Nephron (organoid): ENCODE measurements around the gene WDFY1.

Experiments
- H3K27ac Mint-ChIP-seq, 3 experiments: 2 replicates each; pipeline ENCODE4 v1.8.0; 2020; ENCODE audit warnings: mixed read lengths in 3 of 3, mild to moderate bottlenecking in 2 of 3, moderate library complexity in 1 of 3
- H3K27me3 Mint-ChIP-seq: 2 replicates; pipeline ENCODE4 v1.8.0; 2021; ENCODE audit warnings: low read depth, mild to moderate bottlenecking, moderate library complexity, mixed read lengths
- H3K36me3 Mint-ChIP-seq: 2 replicates; pipeline ENCODE4 v1.8.0; 2020; ENCODE audit warnings: low read depth, mixed read lengths
- H3K4me1 Mint-ChIP-seq: 2 replicates; pipeline ENCODE4 v1.8.0; 2020; ENCODE audit warnings: mixed read lengths
- H3K4me3 Mint-ChIP-seq, 3 experiments: 2 replicates each; pipeline ENCODE4 v1.8.0; 2020; ENCODE audit warnings: mild to moderate bottlenecking in 3 of 3, mixed read lengths in 3 of 3, moderate library complexity in 2 of 3
- H3K9me3 Mint-ChIP-seq: 2 replicates; pipeline ENCODE4 v1.8.0; 2020; ENCODE audit warnings: mixed read lengths
- TF ChIP-seq, protein P1 (sequence below), 3 experiments: fragments of 200-600 bp; sonication (generic); IDR thresholded peaks; one replicate each; pipeline ENCODE4 v1.5.0; 2021; ENCODE audit warnings: antibody characterized with exemption in 3 of 3; ENCODE audit not compliant: unreplicated experiment in 3 of 3

Gene WDFY1

GRCh38 chr2:223930103-223930976, 14.8 kb downstream of the WDFY1 start:
- H3K9me3 Mint-ChIP-seq = peaks cover 14% of the 10 kb centered on the region
- H3K27ac Mint-ChIP-seq = no peak overlapping the region
- H3K4me1 Mint-ChIP-seq = peaks cover 19% of the 10 kb centered on the region
- no peaks in the 10 kb centered on the region for H3K27me3 Mint-ChIP-seq
- H3K36me3 Mint-ChIP-seq = peaks cover 38% of the 10 kb centered on the region
- TF ChIP-seq, protein P1, sequence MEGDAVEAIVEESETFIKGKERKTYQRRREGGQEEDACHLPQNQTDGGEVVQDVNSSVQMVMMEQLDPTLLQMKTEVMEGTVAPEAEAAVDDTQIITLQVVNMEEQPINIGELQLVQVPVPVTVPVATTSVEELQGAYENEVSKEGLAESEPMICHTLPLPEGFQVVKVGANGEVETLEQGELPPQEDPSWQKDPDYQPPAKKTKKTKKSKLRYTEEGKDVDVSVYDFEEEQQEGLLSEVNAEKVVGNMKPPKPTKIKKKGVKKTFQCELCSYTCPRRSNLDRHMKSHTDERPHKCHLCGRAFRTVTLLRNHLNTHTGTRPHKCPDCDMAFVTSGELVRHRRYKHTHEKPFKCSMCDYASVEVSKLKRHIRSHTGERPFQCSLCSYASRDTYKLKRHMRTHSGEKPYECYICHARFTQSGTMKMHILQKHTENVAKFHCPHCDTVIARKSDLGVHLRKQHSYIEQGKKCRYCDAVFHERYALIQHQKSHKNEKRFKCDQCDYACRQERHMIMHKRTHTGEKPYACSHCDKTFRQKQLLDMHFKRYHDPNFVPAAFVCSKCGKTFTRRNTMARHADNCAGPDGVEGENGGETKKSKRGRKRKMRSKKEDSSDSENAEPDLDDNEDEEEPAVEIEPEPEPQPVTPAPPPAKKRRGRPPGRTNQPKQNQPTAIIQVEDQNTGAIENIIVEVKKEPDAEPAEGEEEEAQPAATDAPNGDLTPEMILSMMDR (IDR thresholded peaks at IDR 0.05; ENCODE audit: unreplicated experiment in 3 of 3) = no peak
- H3K4me3 Mint-ChIP-seq = no peak overlapping the region

- Mint-ChIP-seq H3K4me1 (peaks cover 12% of the 10 kb centered on the region), H3K9me3 (peaks cover 14% of the 10 kb centered on the region), H3K4me3 (no peak overlapping the region), H3K27ac (no peak overlapping the region), H3K36me3 (peaks cover 45% of the 10 kb centered on the region), H3K27me3 (no peaks in the 10 kb centered on the region)
- TF ChIP-seq, protein P1 (IDR thresholded peaks at IDR 0.05; ENCODE audit: unreplicated experiment in 3 of 3) = no peak
Measured at GRCh38 chr2:223929571-223930102, 15.5 kb downstream of the WDFY1 start.

- no peak overlapping the region for H3K27ac Mint-ChIP-seq
Measured at GRCh38 chr2:223928113-223929006, 16.8 kb downstream of the WDFY1 start.

DNA sequence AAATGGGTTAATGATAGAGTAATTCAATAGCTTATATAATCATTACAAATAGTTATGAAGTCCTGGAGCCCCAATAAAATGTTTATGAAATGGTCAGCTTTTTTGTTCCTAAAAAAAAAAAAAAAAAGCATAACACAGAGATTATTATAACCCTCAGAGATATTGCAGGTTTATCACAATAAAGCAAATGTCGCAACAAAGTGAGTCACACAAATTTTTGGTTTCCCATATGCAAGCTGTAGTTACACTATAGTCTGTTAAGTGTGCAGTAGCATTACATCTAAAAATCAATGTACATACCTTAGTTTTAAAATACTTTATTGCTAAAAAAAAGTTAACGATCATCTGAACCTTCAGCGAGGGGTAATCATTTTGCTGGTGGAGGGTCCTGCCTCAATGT, 20.0 kb downstream of the WDFY1 start:
- TF ChIP-seq, protein P1 (IDR thresholded peaks at IDR 0.05; ENCODE audit: unreplicated experiment in 3 of 3) = no peak
- Mint-ChIP-seq H3K4me1 (no peaks in the 10 kb centered on the region), H3K36me3 (peaks cover 83% of the 10 kb centered on the region), H3K27me3 (no peaks in the 10 kb centered on the region), H3K27ac (no peak overlapping the region), H3K4me3 (no peak overlapping the region), H3K9me3 (peaks cover 14% of the 10 kb centered on the region)

More at GRCh38 chr2:223928113-223929006, 16.8 kb downstream of the WDFY1 start:
- H3K36me3 Mint-ChIP-seq = peaks cover 54% of the 10 kb centered on the region
- H3K27me3 Mint-ChIP-seq = no peaks in the 10 kb centered on the region
- no peak overlapping the region for H3K4me3 Mint-ChIP-seq
- TF ChIP-seq, protein P1 (IDR thresholded peaks at IDR 0.05; ENCODE audit: unreplicated experiment in 3 of 3) = no peak
- peaks cover 14% of the 10 kb centered on the region for H3K9me3 Mint-ChIP-seq
- peaks cover 11% of the 10 kb centered on the region for H3K4me1 Mint-ChIP-seq

- no peak overlapping the region for H3K4me3 Mint-ChIP-seq
- no peaks in the 10 kb centered on the region for H3K4me1 Mint-ChIP-seq
- no peaks in the 10 kb centered on the region for H3K27me3 Mint-ChIP-seq
- H3K36me3 Mint-ChIP-seq = peaks cover 88% of the 10 kb centered on the region
- H3K9me3 Mint-ChIP-seq = peaks cover 14% of the 10 kb centered on the region
- TF ChIP-seq, protein P1 (IDR thresholded peaks at IDR 0.05; ENCODE audit: unreplicated experiment in 3 of 3) = no peak
- H3K27ac Mint-ChIP-seq = no peak overlapping the region
Measured at GRCh38 chr2:223923976-223924375, 21.2 kb downstream of the WDFY1 start.
